GM21723 (cell line): ENCODE measurements around the gene CFAP410.
A peak's percentile ranks its signal among the peaks of the same experiment; 100 is the strongest.
"Not testable (repeated sequence)": the region's sequence is repeated elsewhere in the genome, so short reads cannot be mapped to it uniquely, and the experiment has no call there.

ENCODE experiments used
- ATAC-seq: cut with Tn5 transposase; IDR thresholded peaks from one replicate; pipeline ENCODE4 v1.9.1; 2021; ENCODE audit warnings: mild to moderate bottlenecking, moderate library complexity; ENCODE audit not compliant: unreplicated experiment

Gene CFAP410

GRCh38 chr21:44370027-44370735 lies 31.0 kb upstream of the CFAP410 start:
- ATAC-seq: no peak

- no peak for ATAC-seq
Measured at GRCh38 chr21:44368711-44369446, 29.7 kb upstream of the CFAP410 start.

- ATAC-seq: no peak
Measured at GRCh38 chr21:44366586-44367211, 27.5 kb upstream of the CFAP410 start.

- ATAC-seq: no peak
Measured at GRCh38 chr21:44365967-44366585, 26.9 kb upstream of the CFAP410 start.

DNA sequence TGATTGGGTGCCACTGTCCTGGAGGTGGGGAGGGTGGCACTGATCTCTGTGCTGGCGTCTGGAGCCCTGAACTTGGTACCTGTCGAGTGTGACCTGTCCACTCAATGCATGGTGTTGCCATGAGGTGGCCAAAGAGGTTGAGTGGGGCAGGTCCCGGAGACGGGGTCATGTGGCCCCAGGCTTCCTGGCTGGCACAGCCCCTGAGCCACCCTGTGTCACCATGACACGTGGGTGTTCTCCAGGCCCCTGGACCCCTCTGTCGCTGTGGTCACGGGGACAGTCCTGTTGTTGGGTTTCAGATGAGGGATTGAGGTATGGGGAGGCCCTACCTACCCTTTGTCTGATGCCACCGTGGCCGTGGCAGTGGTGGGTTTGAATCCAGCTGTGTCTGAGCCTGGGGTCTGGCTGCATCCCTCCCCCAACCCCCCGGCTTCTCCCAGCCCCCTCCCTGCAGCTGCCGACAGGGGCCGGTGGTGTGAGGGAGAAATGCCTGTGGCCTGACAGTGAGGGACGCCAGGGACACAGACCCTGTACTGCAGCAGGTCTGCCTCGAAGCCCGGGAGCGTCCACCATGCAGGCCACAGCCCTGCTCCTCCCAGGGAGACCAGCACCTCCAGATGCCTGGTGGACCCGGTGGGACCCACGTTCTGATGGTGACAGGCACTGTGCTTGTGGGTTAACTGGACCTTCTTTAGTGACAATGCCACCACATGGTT lies 26.2 kb upstream of the CFAP410 start:
- ATAC-seq: no peak

- ATAC-seq: no peak
Measured at GRCh38 chr21:44364151-44365053, 25.2 kb upstream of the CFAP410 start.

GRCh38 chr21:44363278-44363677 lies 24.1 kb upstream of the CFAP410 start:
- ATAC-seq: no peak

DNA sequence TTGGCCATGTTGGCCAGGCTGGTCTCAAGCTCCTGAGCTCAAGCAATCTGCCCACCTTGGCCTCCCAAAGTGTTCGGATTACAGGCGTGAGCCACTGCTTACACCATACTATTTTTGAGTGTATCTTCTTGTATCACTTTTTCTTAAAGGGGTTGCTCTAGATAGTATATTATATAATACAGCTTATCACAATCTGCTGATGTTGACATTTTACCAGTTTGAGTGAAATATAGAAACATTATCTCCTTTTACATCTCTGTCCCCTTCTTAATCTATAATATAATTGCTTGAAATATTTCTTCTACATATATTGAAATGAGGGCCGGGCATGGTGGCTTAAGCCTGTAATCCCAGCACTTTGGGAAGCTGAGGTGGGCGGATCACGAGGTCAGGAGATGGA lies 22.7 kb upstream of the CFAP410 start:
- not testable (repeated sequence) for ATAC-seq

DNA sequence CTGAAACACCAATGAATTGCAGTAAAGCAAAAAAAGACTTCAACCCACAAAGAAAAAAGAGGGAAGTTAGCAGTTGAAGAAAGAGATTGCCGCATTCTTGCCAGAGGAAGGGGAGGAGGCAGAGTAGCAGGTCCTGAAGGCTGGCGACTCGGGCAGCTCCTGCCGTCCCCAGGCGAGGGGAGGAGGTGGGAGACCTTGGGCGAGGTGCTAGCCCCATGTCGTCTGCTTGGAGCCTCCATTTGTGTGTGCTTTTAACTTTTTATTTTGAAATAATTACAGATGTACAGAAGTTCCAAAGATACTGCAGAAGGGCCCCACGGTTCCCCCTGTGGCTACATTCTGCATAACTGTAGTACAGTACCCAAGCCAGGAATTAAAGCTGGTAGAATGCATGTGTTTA lies 21.0 kb upstream of the CFAP410 start:
- no peak for ATAC-seq

DNA sequence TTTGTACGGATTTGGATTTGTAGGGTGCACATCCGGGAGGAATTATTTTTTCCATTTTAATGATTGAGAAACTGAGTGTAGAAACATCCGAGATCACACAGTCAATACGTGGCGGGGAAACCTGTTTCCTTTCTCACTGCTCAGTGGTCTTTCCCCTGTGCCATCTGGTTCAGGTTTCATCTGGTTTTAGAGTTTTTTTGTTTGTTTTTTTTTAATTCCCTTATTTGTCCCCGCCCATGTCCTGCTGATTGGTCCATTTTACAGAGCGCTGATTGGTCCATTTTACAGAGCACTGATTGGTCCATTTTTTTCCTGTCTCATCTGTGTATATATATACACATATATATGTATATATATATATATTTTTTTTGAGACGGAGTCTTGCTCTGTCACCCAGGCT lies 20.2 kb upstream of the CFAP410 start:
- no peak for ATAC-seq

- no peak for ATAC-seq
Measured at GRCh38 chr21:44357064-44357837, 18.1 kb upstream of the CFAP410 start.

GRCh38 chr21:44356636-44357035 lies 17.4 kb upstream of the CFAP410 start:
- no peak for ATAC-seq

DNA sequence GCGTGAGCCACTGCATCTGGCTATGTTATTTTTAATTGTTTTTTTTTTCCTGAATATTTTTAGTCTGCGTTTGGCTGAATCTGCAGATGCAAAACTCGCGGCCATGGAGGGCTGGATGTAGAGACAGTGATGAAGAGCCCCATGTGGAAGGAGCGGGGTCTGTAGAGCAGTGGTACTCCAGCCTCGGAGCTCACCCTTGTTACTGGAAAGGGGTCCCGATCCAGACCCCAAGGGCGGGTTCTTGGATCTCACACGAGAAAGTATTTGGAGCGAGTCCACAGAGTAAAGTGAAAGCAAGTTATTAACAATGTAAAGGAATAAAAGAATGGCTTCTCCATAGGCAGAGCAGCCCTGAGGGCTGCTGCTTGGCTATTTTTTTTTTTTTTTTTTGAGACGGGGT lies 17.0 kb upstream of the CFAP410 start:
- ATAC-seq: no peak

GRCh38 chr21:44354775-44355771 lies 15.9 kb upstream of the CFAP410 start:
- ATAC-seq: no peak

GRCh38 chr21:44354001-44354405 lies 14.8 kb upstream of the CFAP410 start:
- ATAC-seq: no peak

DNA sequence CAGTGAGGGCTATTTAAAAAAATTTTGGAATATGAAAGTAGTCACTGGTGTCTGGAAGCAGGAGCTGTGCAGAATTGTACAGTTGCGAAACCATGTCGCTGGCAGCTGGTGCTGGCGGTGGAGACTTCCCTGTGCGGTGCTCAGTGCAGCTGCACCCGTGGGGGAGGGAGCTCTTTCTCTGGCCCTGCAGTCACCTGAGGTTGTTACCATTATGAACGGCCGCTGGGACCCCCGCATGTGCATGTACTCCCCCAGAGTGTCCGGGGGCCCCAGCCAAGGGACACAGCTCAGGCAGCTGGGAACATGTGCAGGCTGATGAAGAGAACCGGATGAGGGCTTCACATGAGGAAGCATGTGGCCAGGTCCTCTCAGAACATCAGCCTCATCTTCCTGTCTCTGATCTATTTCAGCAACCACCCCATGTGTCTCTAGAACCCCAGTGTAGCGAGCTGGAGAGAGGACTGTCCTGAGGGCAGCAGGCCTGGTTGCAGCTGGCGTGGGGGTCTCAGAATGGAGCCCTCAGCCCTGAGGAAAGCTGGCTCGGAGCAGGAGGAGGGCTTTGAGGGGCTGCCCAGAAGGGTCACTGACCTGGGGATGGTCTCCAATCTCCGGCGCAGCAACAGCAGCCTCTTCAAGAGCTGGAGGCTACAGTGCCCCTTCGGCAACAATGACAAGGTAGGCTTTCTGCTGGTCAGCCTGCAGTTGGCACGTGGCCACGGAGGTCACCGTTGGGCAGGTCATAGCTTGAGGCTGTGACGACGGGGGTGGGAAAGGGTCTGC lies 14.2 kb upstream of the CFAP410 start, which contains the start of gene TRPM2:
Gene TRPM2 (plus strand): TSS at position 431 of the 780 bp plus-strand sequence. CDS start 80 bp downstream, at position 511.
- ATAC-seq: peak; percentile 52

GRCh38 chr21:44352253-44352860 lies 13.2 kb upstream of the CFAP410 start:
- ATAC-seq: no peak
